Activated CD4-positive, CD25-positive, alpha-beta regulatory T cell (primary cell): ENCODE measurements around the gene KRTCAP2.
A peak's percentile ranks its signal among the peaks of the same experiment; 100 is the strongest.

Experiments
- DNase-seq, 4 experiments: peaks; one replicate each; lab custom pipeline; 2025; lab: John Stamatoyannopoulos, UW

The KRTCAP2 gene

DNA sequence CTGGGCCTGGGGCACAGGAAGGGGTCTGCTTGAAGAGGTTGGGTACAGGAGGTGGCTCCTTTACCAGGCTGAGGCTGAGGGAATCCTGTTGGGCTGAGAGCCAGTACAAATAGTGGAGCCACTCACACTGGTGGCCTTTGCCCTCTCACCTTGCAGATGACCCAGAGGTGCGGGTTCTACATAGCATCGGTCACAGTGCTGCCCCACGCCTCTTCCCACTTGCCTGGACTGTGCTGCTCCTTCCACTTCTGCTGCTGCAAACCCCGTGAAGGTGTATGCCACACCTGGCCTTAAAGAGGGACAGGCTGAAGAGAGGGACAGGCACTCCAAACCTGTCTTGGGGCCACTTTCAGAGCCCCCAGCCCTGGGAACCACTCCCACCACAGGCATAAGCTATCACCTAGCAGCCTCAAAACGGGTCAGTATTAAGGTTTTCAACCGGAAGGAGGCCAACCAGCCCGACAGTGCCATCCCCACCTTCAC lies 39.3 kb downstream of the KRTCAP2 start:
- DNase-seq, result no peak

DNA sequence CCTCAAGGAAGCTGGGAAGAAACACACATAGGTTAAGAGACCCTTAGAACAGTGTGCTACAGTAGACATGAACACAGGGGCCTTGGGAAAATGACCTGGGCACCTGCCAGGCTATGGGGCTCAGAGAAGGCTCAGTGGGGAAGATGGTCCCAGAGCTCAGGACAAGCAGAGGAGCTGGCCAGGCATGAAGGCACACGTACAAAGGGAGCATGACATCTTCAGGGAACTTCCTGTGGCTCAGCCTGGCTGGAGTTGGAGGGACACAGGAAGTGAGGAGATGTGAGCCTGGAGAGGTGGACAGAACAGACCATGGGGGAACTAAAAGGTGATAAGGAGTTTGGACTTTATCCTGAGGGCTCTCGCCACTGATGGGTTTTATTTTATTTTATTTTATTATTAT lies 41.2 kb downstream of the KRTCAP2 start:
- DNase-seq, result no peak

GRCh38 chr1:155131285-155131684 lies 41.8 kb downstream of the KRTCAP2 start:
- no peak for DNase-seq

GRCh38 chr1:155130272-155131006 lies 42.7 kb downstream of the KRTCAP2 start:
- no peak for DNase-seq

DNA sequence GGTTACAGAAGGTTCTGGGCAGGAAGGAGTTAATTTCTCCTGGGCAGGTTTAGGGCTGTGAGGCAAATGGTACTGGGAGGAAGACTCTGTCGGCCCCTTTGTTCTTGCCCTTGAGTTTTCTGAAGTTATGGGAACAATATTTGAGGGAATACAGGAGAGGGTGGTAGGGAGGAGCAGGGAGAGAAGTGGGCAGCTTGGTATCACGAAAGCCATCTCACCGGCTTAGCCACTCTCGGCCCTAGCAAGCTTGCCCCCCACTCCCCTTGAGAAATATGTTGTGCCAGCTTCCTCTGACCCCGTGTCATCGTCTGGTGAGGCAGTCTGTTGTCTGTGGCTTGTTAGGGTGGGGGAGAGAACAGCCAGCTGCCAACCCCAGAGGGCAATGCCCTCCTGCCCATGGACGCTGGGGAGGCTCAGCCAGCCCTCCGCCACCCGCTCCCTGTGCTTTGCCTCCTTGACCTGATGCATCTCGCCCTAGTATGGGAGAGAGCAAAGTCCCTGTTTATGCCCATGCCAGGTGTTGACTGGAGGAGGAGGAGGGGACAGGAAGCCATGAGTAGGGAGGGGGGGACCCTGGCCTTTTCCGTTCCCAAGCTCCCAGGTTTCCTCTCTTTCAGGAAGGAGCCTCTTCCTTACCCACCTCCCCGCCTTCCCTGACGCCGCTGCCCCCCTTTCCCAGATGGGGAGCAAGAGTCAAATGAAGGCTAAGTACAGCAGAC lies 44.2 kb downstream of the KRTCAP2 start:
- DNase-seq, result no peak

GRCh38 chr1:155127967-155128754 lies 44.9 kb downstream of the KRTCAP2 start:
- DNase-seq, result no peak

GRCh38 chr1:155127105-155127966 lies 45.8 kb downstream of the KRTCAP2 start, which contains the start of gene EFNA1:
TSS of gene EFNA1 (plus strand) at chr1:155127876. CDS start at chr1:155127978, 102 bp downstream.
- peak in 2 of 4 experiments; percentile 7 to 9 for DNase-seq

DNA sequence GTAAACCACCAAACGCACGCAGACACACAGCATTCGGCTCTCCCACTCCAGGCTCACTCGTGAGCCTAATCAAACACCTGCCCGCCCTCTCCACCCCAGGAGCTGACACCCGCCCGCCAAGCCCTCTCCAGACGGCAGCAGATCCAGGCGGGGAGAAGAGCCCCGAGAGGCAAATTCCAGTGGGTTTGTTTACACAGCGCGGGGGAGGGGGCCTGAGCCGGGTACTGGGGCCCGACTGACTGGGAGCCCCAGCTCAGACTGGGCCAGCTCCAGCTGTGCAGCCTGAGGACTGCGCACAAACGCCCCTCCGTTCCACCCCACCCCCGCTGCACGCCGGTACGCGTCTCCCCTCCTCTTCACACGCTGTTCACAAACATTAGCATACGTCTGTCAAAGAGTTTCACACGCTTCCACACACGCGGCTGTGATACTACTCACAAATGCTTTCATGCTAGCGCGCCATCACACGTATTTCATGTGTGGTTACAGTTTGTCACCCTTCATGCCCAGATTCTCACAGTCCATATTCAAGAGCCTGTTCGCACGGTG lies 46.5 kb downstream of the KRTCAP2 start:
- DNase-seq, result peak in 1 of 4 experiments; percentile 13

- no peak for DNase-seq
These were observed 47.1 kb downstream of the KRTCAP2 start for GRCh38 chr1:155125946-155126555.

DNA sequence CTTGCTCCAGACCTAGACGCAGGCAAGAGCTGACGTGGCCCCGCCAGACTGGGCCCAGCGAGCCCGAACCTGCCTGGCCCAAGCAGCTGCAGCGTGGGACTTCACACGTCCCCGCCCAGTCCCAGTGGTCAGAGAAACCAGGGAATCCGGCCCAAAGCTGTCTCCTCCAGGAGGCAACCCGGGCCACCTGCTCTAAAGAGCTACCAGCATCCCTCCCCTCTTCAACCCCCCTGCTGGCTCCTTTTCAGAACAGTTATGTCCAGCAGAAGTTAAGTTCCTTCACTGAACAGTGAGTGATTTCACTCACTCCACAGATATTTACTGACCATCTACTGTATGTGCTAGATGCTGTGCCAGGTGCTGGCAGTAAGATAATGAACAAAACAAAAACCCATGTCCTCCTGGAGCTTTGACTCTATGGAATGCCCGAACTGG lies 47.6 kb downstream of the KRTCAP2 start:
- DNase-seq, result no peak

DNA sequence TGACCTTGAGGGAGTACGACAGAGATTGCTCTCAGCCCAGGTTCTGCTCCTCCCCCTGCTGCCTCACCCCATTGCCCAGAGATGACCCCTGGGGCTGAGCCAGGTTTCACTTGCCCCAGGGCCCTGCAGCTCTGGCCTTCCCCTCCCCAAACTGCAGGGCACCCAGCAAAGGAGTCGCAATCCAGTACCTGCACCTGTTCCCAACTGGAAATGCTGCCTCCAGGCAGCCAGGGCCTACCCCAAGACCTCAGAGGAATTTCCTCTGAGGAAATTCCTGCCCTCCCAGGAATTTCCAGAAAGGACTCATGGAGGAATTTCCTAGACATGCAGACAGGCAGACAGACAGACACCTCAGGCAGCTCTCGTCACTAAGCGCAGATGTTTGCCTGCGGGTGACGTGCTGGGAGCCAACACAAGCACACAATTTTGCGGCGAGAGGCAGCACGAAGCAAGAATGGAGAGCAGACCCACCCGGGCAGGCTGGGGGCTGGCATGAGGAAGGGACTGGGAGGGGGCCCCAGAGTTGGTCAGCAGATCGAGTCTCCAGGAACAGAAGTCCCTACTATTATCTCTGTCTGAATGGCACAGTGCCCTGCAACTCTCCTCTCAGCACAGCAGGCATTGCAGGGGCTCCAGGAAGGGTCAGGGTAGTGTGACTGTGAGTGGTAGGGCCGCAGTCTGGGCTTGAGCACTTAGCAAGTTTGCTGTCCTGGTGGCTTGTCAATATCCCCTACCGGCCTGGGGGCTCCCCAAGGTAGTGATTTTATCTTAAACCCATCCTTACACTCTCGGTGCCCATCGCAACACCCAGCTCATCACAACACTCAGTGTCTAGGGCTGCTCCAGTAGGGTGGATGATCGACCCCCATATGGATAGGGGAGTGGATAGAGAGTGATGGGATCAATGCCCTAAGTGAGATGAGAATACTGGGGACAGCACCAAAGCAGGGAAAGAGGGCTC lies 48.3 kb downstream of the KRTCAP2 start:
- DNase-seq, result no peak

GRCh38 chr1:155123801-155124200 lies 49.3 kb downstream of the KRTCAP2 start:
- no peak for DNase-seq

- no peak for DNase-seq
These were observed 50.8 kb downstream of the KRTCAP2 start for GRCh38 chr1:155122308-155122707.

DNA sequence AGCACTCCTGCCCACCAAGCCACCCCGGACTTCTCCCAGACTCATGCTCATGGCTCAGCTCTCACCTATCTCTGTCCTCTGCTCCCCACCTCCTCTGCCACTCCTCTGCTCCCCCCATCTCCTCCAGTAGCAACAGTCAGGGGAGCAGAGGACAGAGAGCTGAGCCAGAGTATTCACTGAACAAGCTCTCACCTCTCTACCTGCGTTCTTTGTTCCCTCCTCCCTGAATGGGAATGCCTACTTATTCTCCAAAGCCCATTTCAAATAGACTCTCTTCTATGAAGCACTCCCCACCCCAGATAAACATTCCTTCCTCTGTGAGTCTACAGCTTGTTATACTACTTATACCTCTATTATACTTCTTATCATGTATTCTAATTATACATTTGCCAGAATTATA lies 51.9 kb downstream of the KRTCAP2 start:
- DNase-seq, result no peak

- DNase-seq, result no peak
These were observed 52.9 kb downstream of the KRTCAP2 start for GRCh38 chr1:155120253-155120652.
